HG03342 (cell line): ENCODE results near the gene CRACDL.

ENCODE experiments used
- ATAC-seq: cut with Tn5 transposase; IDR thresholded peaks from one replicate; pipeline ENCODE4 v1.9.1; 2021; ENCODE audit warnings: mild to moderate bottlenecking, moderate library complexity; ENCODE audit not compliant: unreplicated experiment

Gene CRACDL

DNA sequence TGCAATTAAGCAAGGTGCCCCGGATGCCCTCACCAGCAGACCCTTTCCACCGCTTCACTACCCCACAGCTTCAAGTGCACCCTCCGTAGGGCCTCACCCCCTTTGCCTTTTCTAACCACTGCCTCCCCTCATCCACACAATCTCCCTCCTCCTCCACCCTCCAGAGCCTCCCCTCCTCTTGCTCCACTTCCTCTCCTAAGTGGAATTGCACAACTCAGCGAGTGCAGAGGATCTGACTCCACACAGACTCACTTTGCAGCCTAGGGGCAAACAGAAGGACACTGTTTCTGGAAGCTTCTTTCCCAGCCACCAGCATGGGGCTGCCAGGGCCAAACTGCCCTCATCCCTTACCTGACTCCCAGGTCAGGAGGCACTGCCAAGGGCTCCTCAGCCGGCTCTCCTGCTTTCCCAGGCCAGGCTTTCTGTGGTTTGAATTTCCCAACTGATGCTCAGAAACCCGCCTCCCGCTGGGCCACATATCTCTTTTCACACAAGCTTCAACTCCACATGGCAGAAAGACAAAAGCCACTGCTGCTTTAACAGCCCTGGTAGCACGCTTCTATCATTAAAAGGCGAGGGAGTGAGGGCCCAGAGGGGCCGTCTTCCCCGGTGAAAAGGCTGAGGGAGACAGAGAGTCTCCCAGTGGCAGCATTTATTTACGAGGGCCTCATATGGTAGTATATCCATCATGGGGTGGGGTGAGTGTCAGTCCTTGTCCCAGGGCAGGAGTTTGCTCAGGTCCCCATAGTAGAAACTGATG lies 130.4 kb downstream of the CRACDL start:
- ATAC-seq, result no peak

DNA sequence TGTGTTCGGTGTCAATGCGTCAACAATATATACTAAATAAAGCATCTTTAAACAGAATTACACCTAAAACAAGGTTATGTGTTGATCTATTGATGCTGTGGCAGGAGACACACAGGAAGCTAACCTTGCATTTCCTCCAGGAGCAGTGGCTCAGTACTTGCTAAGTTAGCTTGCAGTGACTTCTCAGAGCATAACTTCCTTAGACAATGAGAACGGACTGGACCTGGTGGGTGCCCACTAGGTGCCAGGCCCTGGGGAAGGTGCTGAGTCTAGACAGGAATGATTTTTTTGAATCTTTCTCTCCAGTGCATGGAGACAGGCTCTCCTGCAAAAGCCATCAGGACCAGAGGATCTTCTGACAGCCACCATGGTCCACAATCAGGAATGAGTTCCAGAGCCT lies 131.3 kb downstream of the CRACDL start:
- ATAC-seq, result no peak

DNA sequence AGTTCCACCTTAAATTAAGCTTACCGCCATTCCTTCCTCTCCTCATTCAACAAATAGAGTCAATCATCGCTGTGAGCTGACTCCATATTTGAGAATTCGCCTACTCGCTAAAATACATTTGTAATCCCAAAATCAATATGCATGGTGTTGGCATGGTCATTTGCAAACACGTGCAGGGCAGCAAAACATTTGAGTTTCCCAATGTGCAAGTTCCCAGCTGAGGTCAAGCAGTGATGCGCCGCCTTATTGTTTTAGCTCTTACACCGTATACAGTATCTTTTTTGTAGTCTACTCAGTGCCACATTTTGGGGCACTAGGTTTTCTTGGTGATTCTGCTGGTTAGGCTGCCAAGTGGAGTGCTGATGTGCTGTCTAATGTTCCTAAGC lies 131.8 kb downstream of the CRACDL start:
- no peak for ATAC-seq

DNA sequence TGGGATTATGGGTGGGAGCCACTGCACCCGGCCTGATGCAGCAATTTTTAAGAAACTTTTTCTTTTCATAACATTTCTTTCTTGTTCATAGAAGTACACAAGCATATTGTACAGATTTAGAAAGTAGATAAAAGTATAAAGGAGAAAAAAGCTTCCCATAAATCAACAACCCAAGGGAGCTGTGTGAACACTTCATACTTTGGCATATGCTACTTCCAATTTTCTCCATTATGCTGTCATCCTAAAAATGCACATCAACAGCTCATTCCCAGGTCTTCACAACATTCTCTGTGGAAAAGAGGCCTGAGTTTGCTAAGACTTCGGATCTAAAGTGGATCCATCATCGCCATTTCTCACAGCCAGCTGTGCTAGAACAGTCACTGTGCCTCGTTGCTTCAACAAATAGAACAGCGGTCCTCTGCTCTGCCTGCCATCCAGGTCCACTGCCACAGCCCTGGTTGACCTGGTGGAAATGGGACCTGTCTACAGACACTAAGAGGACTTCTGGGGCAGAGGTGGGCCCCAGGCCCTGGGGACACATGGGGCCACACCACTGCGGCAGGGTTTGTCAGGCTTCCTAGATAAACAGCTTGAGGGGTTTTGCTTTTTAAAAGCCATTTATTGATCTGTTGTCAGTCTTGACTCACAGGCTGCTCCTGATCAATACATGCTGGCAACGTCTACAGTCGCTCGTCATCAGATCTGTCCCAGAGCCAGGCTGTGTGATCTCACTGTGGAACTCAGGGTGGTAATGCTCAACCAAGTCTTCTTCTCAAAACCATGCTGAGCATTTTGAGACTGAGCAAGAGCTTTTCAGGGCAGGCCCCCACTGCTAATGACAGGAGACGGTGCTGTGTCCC lies 132.4 kb downstream of the CRACDL start:
- no peak for ATAC-seq

DNA sequence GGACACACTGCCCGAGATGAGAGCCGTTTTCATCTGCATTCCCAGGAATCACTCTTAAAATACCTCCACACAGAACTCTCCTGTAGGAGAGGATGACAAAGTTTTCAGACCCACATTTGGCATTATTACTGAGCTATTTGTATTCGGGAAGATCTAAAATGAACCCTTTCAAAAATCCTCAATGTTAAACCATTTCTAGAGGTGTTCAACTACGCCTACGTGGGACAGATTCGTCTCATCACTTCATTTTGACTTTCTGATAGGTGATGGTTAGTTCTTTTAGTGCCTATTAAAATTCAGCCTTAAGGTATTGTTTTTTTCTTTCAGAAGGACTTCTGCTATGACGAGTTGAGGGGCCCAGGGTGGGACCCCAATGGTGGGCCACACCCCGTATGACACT lies 133.7 kb downstream of the CRACDL start:
- no peak for ATAC-seq

DNA sequence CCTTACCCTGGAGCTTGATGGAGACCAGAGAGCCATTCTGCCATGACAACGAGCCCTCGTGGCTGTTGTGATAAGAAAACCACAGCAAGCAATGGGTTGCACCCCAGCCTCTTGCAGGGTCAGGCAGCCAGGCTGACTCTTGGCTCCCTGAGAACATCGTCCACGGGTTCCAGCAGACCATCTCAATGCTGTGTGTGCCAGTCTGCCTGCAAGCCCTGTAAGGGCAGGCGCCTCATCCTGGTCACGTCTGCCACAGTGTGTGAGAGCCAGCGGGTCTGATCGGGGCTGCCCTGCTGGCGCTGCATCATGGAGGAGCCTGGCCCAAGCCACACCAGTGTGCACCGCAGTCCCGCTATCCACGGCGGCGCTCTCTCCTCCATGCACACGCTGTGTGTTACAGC lies 134.1 kb downstream of the CRACDL start:
- ATAC-seq, result no peak

DNA sequence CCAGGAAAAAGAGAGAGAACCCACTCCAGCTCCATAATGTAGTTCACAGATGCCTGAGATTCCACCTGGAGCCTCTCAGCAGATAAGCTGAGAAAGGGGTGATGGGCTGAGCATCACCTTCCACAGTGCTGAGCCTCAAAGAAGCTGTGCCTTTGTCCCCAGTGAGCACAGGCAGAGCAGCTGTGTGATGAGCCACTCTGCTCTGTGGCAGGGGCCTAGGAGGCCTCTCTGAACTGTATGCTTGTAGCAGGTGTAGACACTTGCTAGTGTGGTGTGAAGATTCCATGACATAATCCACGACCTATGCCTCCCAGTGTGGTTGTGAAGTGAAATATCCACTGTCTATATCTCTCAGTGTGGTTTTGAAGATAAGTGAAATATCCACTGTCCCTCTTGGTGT lies 134.7 kb downstream of the CRACDL start:
- ATAC-seq, result no peak

DNA sequence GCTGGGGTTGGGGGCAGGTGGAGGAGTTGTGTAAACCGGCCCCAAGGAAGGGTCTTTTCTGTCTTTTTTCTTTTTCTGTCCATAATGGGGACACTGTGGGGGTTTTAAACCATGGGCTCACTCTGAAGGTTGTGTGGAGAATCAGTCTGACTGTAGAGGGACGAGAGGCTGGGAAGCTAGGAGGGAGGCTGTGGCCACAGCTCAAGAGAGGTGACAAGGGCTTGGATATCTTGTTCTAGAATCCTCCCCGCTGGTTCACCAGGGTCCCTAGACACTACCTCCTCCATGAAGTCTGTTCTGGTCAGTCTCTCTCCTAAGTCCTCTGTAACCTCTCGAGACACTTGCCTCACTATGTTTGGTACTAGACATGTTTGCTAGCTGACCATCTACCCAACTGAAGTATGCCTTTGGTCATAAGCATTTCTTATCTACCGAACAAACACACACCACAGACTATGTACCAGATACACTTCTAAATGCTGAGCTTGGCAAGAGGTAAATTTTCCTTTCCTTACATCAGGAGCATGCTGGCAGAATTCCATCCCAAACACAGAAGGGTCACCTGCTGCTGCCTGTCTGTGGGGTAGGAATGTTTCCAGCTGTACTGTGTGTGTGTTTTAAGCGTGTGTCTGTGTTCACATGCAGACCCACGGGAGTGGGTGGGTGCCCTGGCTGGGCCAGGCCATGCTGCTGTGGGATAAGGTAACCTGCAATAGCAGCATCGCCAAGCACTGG lies 135.5 kb downstream of the CRACDL start:
- ATAC-seq, result no peak

DNA sequence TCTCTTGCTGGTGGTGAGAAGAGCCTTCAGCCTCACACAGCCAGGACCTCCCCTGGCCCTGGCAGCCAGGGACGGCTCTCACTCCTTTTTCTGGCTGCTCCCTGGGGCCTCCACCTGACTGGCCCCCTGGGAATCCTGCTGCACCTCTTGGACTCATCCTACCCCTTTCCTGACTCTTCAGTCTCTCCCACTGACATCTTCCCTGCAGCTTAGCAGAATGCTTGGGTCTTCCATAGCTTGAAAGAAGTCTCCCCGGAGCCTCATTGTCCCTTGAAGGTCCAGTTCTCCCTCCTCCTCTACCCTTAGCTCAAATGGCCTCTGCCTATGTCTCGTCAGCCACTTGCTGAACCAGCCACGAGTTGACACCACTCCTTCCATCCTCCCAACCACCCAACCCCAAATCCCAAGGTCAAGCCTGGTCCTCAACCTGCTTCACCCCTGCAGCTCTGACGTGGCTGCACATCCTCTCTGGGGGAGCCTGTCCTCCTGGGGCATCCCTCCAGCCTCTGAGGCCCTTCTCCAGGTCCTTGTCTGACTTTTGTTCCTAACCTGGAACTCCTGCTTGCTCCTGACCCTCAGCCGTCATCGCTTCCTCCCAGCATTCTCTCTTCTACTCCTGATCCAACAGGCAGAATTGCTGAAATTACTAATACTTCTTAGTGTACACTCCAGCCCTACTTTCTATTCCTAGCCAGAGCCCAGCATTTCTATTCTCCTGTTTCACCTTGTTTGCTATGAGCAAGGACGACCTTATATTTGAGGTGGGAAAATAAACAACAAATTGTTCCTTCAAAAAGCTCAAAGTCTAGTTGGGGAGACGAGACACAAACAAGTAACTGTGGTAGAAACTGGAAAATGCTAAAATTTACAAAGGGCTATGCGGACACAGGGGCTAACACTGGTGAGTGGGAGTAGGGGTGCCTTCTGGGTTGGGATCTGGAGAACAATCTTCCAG lies 136.4 kb downstream of the CRACDL start:
- ATAC-seq, result no peak

DNA sequence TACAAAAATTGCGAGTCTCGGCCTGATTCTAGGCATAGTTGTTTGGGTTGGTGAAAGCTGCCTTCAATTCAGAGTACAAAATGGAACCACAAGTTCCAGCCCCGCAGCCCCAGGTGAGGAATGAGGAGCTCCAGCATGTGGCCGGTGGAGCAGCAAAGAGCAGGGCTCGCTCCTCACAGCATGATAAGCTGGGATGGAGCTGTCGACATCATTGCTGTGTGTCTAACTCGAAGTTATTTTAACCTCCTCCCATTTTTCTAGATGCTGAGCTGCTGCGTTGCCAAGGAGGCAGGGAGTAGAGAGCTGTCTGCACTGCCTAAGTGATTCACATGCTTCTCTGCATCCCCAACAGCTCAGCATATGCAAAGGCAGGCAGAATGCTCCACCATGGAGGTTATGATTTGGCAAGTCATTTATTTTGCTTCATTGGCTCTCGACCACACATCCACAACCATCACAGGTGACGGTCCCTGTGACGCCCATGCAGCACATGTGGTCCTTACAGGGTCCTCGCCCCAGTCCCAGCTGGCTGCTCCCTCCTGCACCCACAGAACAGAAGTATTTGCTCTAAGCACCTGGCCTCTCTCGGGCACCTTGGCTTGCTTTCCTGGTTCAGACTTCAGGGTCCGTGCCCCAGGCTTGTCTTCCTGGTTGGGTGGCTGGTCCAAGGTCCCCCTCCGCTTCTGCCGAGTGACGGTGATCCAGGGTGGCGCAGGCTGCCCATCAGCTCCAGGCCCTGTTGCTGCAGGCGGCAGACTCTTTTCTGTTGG lies 139.1 kb downstream of the CRACDL start:
- no peak for ATAC-seq

DNA sequence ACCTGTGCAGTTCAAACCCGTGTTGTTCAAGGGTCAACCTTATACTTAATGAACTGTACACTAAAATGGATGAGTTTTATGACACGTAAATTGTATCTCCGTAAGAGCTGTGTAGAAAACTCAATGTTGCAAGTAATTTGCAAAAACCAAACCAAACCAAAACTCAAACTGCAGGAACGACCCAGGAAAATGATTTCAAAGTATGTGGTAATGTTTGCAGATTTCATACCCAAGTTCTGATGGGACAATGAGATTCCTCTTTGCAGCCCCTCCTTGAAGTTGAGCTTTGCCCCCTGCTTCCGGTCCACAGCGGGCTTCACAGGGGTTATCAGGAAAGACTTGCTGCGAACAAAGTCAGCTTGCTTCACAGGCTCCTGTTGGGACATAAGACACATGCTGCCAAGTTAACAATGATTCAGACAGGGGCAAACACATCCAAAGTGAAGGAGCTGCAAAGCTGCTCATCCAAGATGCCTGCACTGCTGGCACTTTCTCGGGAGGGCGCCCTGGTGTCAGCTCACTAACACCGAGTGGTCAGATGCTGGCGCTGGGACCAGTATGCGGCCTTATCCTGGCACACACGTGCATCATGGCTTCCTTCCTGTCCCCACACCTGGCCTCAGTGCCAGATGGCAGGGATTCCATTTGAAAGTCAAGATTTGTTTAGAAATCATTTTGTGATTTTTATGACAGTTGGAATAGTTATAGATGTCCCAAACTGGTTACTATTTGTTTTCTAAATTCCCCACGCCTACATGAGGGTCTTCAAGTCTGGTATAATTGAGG lies 139.9 kb downstream of the CRACDL start:
- ATAC-seq, result no peak

DNA sequence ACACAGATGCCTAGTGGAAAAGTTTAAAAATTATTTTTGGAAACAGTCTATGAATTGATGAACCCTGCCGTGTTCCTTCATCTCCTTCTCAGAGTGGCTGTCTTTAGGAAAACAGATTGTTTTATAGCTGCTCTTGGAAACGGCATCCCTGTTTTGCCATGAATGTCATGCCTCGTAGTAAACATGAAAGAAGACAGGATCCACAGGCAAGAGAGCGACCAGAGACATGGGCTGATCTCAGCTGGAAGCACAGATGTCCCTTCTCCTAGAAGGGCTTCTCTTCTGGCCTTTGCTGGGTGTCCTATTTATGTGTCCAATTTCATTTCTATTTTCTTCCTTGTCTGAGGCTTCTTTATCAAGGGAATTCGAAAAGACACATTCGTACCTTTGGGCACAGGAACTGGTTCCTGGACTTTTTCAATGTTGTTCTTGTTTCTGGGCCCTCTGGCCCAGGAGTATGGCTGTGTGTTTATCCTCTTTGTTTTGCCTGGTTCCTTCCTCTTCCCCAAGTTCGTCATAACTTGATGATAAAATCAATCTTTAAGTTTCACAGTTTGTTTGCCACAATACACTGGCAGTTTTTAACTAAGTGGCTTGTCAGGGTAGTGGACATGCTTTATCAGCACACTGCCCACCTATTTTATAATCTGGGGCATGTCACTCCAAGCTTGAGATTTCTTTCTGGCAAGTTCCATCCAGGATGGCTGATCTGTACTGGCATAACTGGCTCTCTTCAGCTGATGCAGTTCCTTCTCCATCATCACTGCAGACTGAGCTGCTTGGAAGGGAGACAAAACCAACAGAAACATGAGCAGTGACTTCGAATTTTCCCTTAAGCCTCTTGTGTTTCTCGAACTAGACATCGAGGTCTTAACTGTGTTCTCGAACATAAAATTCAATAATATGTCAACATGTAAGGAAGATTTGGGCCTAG lies 141.9 kb downstream of the CRACDL start:
- ATAC-seq, result no peak

DNA sequence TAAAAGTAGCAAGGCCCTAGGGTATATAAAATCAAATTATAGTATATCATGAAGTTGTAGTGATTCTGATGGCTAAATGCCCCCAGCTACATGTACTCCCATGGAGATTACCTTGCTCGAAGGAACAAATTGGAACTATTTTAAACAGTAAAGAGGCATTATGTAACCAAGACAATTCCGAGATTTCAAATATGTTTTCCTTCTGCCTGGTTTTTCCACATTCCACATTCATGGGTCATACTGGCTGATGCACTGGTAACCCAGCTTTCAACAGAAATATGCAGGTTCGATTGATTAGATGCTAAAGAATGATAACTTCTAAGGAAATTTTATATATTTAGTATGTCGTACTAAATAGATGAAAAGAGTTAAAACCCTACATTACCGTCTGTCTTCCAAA lies 142.8 kb downstream of the CRACDL start:
- no peak for ATAC-seq

DNA sequence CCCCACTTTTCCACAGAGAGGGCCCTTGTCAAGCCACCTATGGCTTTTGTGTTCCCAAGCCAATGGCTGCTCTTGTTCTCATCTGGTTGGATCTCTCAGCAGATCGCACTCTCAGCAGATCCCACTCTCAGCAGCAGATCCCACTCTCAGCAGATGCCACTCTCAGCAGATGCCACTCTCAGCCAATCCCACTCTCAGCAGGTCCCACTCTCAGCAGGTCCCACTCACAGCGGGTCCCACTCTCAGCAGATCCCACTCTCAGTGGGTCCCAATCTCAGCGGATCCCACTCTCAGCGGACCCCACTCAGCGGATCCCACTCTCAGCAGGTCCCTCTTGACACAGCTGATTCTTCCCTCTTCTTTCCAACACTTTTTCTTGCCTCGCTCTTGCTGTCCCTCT lies 145.8 kb downstream of the CRACDL start:
- no peak for ATAC-seq

DNA sequence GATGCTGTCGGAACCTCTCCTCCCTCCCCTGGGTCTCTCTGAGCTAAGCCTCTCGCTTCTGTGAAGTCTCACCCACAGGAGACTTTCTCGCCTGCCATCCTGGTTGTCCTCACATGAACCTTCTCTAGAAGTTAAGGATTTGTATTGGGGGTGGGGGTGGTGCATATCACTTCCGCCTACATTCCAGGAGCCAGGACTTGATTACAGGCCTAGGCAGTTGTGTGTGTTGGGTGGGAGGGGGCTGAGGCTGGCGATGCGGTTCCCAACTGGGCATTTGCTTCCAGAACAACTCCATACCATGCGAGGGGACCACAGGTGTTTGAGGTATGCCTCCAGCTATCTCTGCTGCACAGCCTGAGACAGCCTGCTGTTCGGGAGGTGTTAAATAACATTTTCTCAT lies 148.3 kb downstream of the CRACDL start:
- no peak for ATAC-seq

DNA sequence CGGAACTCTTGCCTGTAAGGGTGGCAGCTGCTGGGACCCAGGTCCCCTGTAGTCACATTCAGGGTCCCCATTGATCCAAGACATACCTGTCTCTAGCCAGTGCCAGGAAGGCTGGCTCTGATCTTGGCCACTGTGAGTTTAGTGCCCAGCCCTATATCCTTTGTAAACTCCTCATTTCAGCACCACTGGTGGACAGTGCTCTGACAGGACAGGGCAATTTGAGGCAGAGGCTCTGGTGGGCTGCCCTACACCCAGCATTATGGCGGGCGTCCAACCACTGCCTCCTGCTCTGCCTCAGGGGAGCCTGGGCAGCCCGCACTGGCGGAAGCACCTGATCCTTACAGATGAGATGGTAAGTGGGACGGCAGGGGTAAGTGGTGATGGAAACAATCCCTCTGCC lies 149.8 kb downstream of the CRACDL start:
- ATAC-seq, result no peak

DNA sequence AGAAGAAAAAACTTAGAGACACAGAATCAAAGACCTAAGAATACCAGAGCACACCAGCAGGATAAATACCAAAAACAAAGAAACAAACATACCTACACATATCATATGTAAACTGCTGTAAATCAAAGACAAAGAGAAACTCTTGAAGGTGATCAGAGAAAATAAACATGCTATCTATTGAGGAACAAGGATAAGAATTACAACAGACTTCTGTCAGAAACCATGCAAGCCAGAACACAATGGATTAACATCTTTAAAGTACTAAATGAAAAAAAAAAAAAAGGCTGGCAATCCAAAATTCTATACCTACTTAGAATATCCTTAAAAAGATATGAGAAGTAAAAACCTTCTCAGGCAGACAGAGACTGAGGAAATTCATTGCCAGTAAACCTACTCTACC lies 153.5 kb downstream of the CRACDL start:
- no peak for ATAC-seq

DNA sequence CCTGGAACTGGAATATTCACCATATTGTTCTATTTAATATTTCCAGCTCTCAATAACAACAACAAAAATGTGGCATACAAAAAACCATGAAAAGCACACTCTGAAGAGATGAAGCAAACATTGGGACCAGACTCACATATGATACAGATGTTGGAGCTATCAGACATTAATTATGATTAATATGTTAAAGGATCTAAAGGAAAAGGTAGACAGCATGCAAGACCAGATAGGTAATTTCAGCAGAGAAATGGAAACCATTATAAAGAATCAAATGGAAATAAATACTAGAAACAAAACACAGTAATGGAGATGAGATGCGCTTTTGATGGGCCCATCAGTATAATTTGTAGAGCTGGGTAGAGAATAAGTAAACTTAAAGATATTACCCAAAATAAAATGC lies 154.2 kb downstream of the CRACDL start:
- no peak for ATAC-seq
